ENCODE measurements around the gene GXYLT2.

GXYLT2 gene

DNA sequence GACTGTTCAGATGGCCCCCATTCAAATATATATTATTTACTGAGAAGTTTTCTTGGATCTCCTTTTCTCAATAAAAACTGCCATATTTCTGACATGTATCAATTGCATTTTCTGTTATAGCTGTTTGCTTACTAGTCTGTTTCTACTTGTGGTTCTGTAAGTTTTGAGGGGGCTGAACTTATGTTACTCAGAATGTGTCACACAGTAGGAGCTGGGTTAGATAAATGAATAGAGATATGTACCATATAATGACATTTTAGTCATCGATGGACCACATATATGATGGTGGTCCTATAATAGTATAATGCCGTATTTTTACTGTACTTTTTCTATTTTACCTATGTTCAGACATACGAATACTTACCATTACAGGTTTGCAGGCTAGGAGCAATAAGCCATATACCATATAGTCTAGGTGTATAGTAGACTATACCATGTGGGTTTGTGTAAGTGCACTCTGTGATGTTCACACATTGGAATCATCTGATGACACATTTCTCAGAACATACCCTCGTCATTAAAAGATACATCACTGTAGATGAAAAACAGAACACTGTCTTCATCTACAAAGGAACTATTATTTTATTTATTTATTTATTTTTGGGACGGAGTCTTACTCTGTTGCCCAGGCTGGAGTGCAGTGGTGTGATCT lies 131.1 kb downstream of the GXYLT2 start:
- no peak for DNase-seq (ENCODE audit: low read depth)

DNA sequence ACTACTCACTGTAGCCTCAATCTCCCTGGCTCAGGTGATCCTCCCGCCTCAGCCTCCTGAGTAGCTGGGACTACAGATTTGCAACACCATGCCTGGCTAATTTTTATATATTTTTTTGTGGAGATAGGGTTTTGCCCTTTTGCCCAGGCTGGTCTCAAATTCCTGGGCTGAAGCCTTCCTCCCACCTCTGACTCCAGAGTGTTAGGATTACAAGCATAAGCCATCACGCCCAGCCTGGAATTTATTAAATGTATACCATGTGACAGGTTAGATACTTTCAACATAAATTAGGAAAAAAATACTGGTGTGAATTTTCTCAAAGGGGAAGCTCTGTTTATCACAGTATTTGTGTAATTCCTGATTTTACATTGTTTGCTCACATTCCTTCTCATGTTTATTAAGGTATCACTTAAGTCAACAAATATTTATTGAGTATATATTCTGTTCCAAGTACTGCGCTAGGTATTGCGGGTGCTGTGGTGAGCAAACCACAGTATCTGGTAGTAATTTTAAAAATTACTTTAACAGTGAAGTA lies 133.5 kb downstream of the GXYLT2 start:
- no peak for DNase-seq (ENCODE audit: low read depth)

DNA sequence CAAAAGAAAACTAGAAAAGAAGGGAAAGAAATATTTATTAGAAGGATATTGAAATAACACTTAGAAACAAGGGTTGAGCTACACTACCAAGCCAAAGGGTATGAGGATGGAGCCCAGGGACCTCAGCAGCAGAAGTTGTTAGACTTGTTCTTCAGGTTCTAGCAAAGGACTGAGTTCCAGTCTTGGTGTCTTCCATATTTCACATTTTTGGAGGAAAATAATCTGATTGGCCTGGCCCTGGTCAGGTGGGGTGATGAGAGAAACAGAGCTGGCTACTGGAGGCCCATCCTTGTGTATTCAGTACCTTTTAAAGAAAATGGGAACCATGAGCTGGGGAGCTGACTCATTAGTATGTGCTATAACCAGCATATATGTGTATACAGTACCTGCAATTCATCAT lies 137.0 kb downstream of the GXYLT2 start:
- DNase-seq (ENCODE audit: low read depth): no peak

DNA sequence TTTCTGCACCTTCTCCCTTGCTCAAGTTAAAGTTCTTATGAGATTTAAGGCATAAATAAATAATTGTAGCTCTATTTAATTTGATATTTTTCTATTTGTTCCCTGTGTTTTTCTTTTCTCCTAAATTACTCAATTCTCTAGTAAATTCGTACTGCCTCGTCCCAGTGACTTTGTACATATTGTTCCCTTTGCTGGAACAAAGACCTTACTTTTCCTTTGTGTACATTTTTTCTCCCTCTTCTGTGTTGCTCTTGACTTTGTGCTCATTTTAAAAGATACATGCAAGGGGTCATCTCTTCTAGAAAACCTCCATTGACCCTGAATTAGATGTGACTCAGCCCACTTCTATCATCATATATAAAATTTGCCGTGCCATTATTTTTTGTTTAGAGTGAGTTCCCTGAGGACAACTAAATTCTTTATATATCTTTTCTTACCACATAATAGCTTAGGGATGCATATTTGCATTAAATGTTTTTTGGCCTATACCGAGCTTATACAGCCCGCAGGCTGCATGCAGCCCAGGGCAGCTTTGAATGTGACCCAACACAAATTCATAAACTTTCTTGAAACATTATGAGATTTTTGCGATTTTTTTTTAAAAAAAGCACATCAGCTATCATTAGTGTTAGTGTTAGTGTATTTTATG lies 138.4 kb downstream of the GXYLT2 start:
- DNase-seq (ENCODE audit: low read depth): no peak

All from HS-5 (cell line).